HG03280 (cell line): Measurements from ENCODE around the gene CER1.
"Not testable (repeated sequence)": the region's sequence is repeated elsewhere in the genome, so short reads cannot be mapped to it uniquely, and the experiment has no call there.

Experiments
- ATAC-seq: cut with Tn5 transposase; IDR thresholded peaks from one replicate; pipeline ENCODE4 v1.9.1; 2021; ENCODE audit warnings: mild to moderate bottlenecking, moderate library complexity; ENCODE audit not compliant: unreplicated experiment

CER1 gene

GRCh38 chr9:14719231-14719923 lies 3.2 kb downstream of the CER1 start:
- no peak for ATAC-seq

GRCh38 chr9:14715102-14715501 lies 7.4 kb downstream of the CER1 start:
- ATAC-seq = no peak

- ATAC-seq = no peak
These were observed 9.3 kb downstream of the CER1 start for GRCh38 chr9:14713187-14713767.

GRCh38 chr9:14710804-14711203 lies 11.7 kb downstream of the CER1 start:
- ATAC-seq = no peak

DNA sequence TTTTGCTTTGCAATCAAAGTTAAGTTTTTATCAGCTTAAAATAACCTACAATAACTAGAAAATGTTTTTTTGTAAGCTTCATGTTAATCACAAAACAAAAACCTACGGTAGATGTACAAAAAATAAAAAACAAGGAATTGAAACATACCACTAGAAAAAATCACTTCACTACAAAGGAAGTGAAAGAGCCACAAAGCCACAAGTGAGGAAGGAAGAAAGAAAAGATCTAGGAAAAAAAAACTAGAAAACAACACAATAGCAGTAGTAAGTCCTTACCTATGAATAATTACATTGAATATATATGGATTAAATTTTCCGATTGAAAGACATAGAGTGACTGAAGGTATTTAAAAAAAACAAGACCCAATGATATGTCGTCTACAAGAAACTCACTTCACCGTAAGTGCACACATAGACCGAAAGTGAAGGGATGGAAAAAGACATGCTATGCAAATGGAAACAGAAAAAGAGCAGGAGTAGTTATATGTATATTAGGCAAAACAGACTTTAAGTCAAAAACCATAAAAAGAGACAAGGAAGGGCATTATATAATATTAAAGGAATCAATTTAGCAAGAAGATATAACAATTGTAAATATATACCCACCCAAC lies 15.9 kb downstream of the CER1 start:
- no peak for ATAC-seq

GRCh38 chr9:14705079-14705478 lies 17.5 kb downstream of the CER1 start:
- ATAC-seq = no peak

DNA sequence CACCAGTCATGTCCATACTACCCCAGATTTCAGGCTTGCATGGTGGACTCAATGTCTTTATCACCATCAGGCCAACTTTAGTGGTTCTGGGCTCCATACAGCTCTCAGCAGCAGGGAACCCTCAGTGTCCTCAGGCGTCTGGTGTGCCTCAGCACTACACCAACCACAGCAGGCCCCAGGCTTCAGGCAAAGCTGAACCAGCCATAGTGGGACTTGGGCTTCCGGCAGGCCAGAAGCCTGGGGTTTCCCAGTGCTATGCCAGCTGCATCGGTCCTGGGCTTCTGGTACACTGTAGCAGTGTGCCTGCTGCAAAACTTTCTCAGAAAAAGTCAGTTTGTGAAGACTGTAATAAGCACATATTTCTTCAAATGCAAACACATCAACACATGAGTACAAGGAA lies 18.3 kb downstream of the CER1 start:
- ATAC-seq = no peak

DNA sequence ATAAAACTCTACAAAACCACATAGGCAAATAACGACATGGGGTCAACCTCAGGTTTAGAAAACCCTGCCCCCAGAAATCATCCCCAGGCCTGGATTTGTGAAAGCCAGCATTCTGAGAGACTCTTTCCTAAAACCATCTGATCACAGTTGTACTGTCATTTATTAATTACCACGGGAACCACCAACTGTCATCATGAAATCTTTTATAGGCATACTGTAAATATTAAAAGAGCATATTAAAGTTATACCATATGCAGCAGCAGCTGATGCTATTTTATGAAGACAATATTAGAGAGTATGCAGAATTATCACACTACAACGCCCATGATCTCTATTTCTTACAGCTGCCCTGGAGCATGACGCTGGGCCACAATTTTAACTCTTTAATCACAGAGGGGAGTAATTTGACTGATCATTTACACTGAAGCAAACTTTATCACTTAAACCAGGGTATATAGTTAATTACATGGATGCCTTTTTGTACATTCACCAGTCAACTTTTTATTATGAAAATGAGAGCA lies 20.3 kb downstream of the CER1 start:
- no peak for ATAC-seq

- peak; percentile 84 for ATAC-seq
These were observed 29.2 kb downstream of the CER1 start, which contains the start of gene ZDHHC21 for GRCh38 chr9:14693251-14693861. Gene ZDHHC21 (minus strand): TSS chr9:14693432. CDS start chr9:14674340, 19,092 bp downstream.

GRCh38 chr9:14692470-14693250 lies 29.9 kb downstream of the CER1 start:
- peak; percentile 46 for ATAC-seq

DNA sequence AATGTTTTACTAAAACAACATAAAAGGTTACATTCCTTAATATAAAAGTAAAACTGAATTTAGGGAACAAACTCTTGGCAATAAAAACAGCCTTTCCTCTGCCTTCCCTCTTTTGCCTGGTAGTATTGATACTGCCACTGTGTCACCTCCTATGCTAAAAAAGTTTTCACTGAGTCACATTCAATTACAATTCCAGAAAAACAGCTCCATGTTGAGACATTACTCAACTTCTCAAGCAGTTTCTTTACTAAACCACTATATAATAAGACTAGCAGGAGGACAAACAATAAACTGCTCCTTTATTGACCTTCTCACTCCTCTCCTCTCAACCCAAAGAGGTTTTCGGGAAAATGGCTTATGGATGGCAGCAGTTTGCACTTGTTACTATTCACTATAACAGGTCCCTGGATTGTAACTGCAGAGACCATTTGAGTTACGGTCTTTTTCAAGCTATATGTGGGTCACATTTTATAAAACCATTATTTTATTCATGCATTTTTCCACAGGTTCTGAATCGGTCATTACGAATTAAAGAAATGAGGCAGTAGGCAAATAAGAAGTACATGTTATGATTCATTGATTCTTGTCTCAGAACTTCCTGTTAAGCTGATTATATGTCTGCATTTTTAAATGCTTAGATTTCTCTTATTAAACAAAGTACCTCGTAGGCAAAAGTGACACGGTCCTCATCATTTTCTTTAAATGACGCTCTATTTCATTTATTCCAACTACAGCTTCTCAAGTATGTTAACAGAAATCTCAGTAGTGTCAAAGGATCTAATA lies 31.4 kb downstream of the CER1 start:
- no peak for ATAC-seq

- ATAC-seq = no peak
These were observed 35.4 kb downstream of the CER1 start for GRCh38 chr9:14687042-14687719.

GRCh38 chr9:14686168-14686567 lies 36.4 kb downstream of the CER1 start:
- no peak for ATAC-seq

- ATAC-seq = not testable (repeated sequence)
These were observed 39.9 kb downstream of the CER1 start for GRCh38 chr9:14682616-14683015.

GRCh38 chr9:14678776-14679175 lies 43.8 kb downstream of the CER1 start:
- ATAC-seq = no peak

- no peak for ATAC-seq
These were observed 44.7 kb downstream of the CER1 start for GRCh38 chr9:14677872-14678271.

GRCh38 chr9:14677396-14677795 lies 45.1 kb downstream of the CER1 start:
- ATAC-seq = no peak

GRCh38 chr9:14674630-14675029 lies 47.9 kb downstream of the CER1 start:
- no peak for ATAC-seq

DNA sequence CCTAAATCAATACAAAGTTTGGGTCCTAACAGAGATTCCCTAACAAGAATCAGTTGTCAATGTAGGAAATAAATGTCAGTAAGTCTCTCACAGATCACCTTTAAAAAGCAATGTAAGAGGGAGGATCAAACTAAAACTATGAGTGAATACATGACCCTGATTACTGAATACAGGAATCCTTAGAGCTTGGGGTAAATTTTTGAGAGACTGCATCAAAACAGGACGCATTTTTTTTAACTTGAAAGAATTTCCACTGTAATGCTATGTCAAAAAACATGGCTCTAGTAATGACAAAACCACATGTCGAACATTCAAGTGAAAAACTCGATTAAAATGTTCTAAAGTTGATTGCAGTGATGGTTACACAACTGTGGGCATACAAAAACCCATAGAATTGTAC lies 51.2 kb downstream of the CER1 start:
- ATAC-seq = no peak

- no peak for ATAC-seq
These were observed 51.8 kb downstream of the CER1 start for GRCh38 chr9:14670718-14671117.
